ENCODE results near the gene NXF1. TPM values are rescaled to one million over a fixed set of nuclear protein-coding genes. Genes with fewer than 3 reads are reported as not detected.
"Not testable (repeated sequence)": the region's sequence is repeated elsewhere in the genome, so short reads cannot be mapped to it uniquely, and the experiment has no call there.

NXF1 gene
- total and polyA plus RNA-seq, 2 donors = 32.4 to 103 TPM

GRCh38 chr11:62787005-62787759 lies 18.1 kb downstream of the NXF1 start, which contains the start of gene TMEM179B:
Gene TMEM179B, plus strand, starts transcription at chr11:62787402. Its CDS starts 30 bp downstream, at chr11:62787432.
- DNase-seq (ENCODE audit: extremely low spot score) = peak; percentile 98
- H3K27ac ChIP-seq (ENCODE audit: low read depth) = peak within 1 kb of the TSS; percentile 97
- no peaks in the 10 kb centered on the region for H3K4me1 ChIP-seq (ENCODE audit: insufficient read depth)
- under 1% methylated on average over 88 of the region's 88 CpGs for WGBS
- peak within 1 kb of the TSS; percentile 93 for H3K4me3 ChIP-seq (ENCODE audit: low read depth, low read length)
- H3K36me3 ChIP-seq (ENCODE audit: insufficient read depth) = peaks cover 4% of the 10 kb centered on the region

DNA sequence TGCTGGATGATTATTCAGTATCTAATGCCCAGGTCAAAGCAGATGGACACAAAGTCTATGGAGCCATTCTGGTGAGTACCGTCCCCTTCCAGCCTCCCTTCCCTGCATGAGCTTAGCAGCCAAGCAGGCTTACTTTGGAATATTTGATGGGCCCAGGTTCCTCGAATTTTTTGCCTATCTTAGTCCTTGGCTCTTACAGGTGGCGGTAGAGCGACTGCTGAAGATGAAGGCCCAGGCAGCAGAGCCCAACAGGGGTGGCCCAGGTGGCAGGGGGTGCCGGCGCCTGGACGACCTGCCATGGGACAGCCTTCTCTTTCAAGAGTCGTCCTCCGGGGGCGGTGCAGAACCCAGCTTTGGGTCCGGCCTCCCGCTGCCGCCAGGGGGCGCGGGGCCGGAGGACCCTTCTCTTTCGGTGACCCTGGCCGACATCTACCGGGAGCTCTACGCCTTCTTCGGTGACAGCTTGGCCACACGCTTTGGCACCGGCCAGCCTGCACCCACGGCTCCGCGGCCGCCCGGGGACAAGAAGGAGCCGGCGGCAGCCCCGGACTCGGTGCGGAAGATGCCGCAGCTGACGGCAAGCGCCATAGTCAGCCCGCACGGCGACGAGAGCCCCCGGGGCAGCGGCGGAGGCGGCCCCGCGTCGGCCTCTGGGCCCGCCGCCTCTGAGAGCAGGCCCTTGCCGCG lies 18.8 kb downstream of the NXF1 start:
- peak overlapping the region; percentile 93 for H3K4me3 ChIP-seq (ENCODE audit: low read depth, low read length)
- peak overlapping the region; percentile 97 for H3K27ac ChIP-seq (ENCODE audit: low read depth)
- no peaks in the 10 kb centered on the region for H3K4me1 ChIP-seq (ENCODE audit: insufficient read depth)
- under 1% methylated on average over 51 of the region's 51 CpGs for WGBS
- peaks cover 4% of the 10 kb centered on the region for H3K36me3 ChIP-seq (ENCODE audit: insufficient read depth)
- peak; percentile 40 for DNase-seq (ENCODE audit: extremely low spot score)

GRCh38 chr11:62782753-62783152 lies 22.5 kb downstream of the NXF1 start:
- Histone ChIP-seq H3K4me1 (ENCODE audit: insufficient read depth) (no peaks in the 10 kb centered on the region), H3K4me3 (ENCODE audit: low read depth, low read length) (no peak overlapping the region), H3K27ac (ENCODE audit: low read depth) (no peak overlapping the region), H3K36me3 (ENCODE audit: insufficient read depth) (no peaks in the 10 kb centered on the region)
- no peak for DNase-seq (ENCODE audit: extremely low spot score)
- 92% methylated on average over 7 of the region's 7 CpGs for WGBS

GRCh38 chr11:62778441-62778840 lies 26.8 kb downstream of the NXF1 start:
- Histone ChIP-seq H3K4me1 (ENCODE audit: insufficient read depth) (no peaks in the 10 kb centered on the region), H3K4me3 (ENCODE audit: low read depth, low read length) (no peak overlapping the region), H3K36me3 (ENCODE audit: insufficient read depth) (no peaks in the 10 kb centered on the region), H3K27ac (ENCODE audit: low read depth) (no peak overlapping the region)
- no peak for DNase-seq (ENCODE audit: extremely low spot score)
- WGBS = 94% methylated on average over 3 of the region's 3 CpGs

DNA sequence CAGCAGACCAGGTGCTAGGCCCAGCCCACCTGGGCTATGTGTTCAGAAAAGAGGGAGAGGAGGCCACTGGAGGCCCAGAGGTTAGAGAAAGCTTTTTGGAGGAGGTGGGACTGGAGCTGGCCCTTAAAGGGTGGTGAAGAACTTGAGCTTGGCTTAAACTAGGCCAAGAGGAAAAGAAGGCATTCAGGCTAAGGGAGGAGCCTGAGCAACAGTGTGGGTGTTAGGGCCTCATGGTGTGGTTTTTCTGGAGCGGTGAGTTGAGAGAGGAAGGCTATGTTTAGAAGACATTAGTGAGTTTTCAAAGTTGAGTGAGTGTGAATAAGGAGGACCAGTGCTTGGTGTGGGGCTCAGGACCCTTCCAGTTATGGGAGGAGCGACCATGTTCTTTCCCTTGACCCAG lies 27.9 kb downstream of the NXF1 start:
- Histone ChIP-seq H3K36me3 (ENCODE audit: insufficient read depth) (no peaks in the 10 kb centered on the region), H3K4me3 (ENCODE audit: low read depth, low read length) (no peak overlapping the region), H3K27ac (ENCODE audit: low read depth) (no peak overlapping the region), H3K4me1 (ENCODE audit: insufficient read depth) (no peaks in the 10 kb centered on the region)
- DNase-seq (ENCODE audit: extremely low spot score) = no peak
- 81% methylated on average over 2 of the region's 2 CpGs for WGBS

- WGBS = 91% methylated on average over 17 of the region's 17 CpGs
- no peak overlapping the region for H3K27ac ChIP-seq (ENCODE audit: low read depth)
- H3K4me3 ChIP-seq (ENCODE audit: low read depth, low read length) = no peak overlapping the region
- DNase-seq (ENCODE audit: extremely low spot score) = no peak
- H3K36me3 ChIP-seq (ENCODE audit: insufficient read depth) = no peaks in the 10 kb centered on the region
- H3K4me1 ChIP-seq (ENCODE audit: insufficient read depth) = no peaks in the 10 kb centered on the region
These were observed 29.6 kb downstream of the NXF1 start for GRCh38 chr11:62775646-62776045.

GRCh38 chr11:62774407-62774806 lies 30.8 kb downstream of the NXF1 start:
- 89% methylated on average over 6 of the region's 6 CpGs for WGBS
- Histone ChIP-seq H3K36me3 (ENCODE audit: insufficient read depth) (no peaks in the 10 kb centered on the region), H3K4me3 (ENCODE audit: low read depth, low read length) (no peak overlapping the region), H3K4me1 (ENCODE audit: insufficient read depth) (no peaks in the 10 kb centered on the region), H3K27ac (ENCODE audit: low read depth) (no peak overlapping the region)
- DNase-seq (ENCODE audit: extremely low spot score) = no peak

DNA sequence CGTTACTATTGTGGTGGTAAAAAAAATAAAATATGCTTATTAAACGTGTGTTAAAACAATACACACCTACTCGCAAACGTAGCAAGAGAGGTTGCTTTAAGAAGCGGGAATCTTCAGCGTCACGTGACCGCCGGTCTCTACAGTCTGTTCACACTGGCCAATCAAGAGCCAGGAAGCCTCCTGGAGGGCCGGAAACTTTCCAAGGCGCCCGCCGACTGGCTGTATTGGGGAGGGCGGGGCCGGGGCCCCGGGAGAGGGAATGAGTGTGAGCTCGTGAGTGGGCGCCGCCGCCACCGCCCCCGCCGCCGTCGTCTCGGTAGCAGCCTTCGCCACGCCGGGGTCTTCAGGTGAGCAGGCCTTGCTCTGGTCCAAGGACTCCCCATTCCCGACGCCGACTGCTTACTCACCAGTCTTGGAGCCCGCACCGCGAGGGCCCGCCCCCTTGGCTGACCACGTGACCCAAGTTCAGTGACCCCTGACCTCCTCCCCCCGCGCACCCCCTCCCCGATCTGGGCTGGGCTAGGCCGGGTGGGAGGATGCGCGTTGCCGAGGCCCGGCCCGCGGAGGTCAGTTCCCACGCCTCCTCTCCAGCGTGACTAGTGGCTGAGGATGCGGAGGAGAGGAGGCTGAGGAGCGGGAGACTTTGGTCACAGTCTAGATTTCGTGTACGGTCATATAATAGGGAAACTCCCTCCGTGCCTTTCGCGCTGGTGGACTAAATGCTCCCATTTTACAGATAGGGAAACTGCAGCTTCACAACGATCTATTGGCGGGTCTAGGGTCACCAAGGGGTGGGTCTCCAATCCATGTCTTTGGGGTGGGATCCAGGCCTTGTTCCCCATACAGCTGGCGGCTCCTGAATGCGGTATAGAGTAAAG lies 33.9 kb downstream of the NXF1 start, which contains the start of gene TAF6L:
TSS of gene TAF6L (plus strand) at position 253 of the 878 bp plus-strand sequence. CDS start 4,388 bp downstream, outside the sequence.
- 2% methylated on average over 60 of the region's 60 CpGs for WGBS
- H3K27ac ChIP-seq (ENCODE audit: low read depth) = peak within 1 kb of the TSS; percentile 96
- no peaks in the 10 kb centered on the region for H3K4me1 ChIP-seq (ENCODE audit: insufficient read depth)
- peak; percentile 93 for DNase-seq (ENCODE audit: extremely low spot score)
- peaks cover 1% of the 10 kb centered on the region for H3K36me3 ChIP-seq (ENCODE audit: insufficient read depth)
- peak within 1 kb of the TSS; percentile 58 for H3K4me3 ChIP-seq (ENCODE audit: low read depth, low read length)

- WGBS = under 1% methylated on average over 18 of the region's 18 CpGs
- Histone ChIP-seq H3K4me1 (ENCODE audit: insufficient read depth) (no peaks in the 10 kb centered on the region), H3K36me3 (ENCODE audit: insufficient read depth) (peaks cover 4% of the 10 kb centered on the region), H3K4me3 (ENCODE audit: low read depth, low read length) (peak overlapping the region; percentile 58), H3K27ac (ENCODE audit: low read depth) (peak overlapping the region; percentile 59)
- no peak for DNase-seq (ENCODE audit: extremely low spot score)
These were observed 34.5 kb downstream of the NXF1 start for GRCh38 chr11:62770778-62771143.

DNA sequence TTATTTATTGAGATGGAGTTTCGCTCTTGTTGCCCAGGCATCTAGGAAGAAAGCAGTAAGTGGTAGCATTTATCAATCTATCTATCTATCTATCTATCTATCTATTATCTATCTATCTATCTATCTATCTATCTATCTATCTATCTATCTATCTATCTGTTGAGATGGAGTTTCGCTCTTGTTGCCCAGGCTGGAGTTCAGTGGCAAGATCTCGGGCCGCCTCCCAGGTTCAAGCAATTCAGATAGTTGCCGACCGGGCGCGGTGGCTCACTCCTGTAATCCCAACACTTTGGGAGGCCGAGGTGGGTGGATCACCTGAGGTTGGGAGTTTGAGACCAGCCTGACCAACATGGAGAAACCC lies 44.4 kb downstream of the NXF1 start:
- H3K36me3 ChIP-seq (ENCODE audit: insufficient read depth); H3K4me3 ChIP-seq (ENCODE audit: low read depth, low read length); H3K4me1 ChIP-seq (ENCODE audit: insufficient read depth); H3K27ac ChIP-seq (ENCODE audit: low read depth); DNase-seq (ENCODE audit: extremely low spot score): not testable (repeated sequence)
- WGBS = 38% methylated on average over 9 of the region's 9 CpGs

- no peaks in the 10 kb centered on the region for H3K36me3 ChIP-seq (ENCODE audit: insufficient read depth)
- no peak for DNase-seq (ENCODE audit: extremely low spot score)
- H3K4me1 ChIP-seq (ENCODE audit: insufficient read depth) = no peaks in the 10 kb centered on the region
- no peak overlapping the region for H3K4me3 ChIP-seq (ENCODE audit: low read depth, low read length)
- WGBS = 41% methylated on average over 9 of the region's 9 CpGs
- no peak overlapping the region for H3K27ac ChIP-seq (ENCODE audit: low read depth)
These were observed 47.1 kb downstream of the NXF1 start for GRCh38 chr11:62757846-62758788.

- H3K27ac ChIP-seq (ENCODE audit: low read depth) = no peak overlapping the region
- DNase-seq (ENCODE audit: extremely low spot score) = no peak
- 79% methylated on average over 10 of the region's 10 CpGs for WGBS
- H3K4me3 ChIP-seq (ENCODE audit: low read depth, low read length) = no peak overlapping the region
- H3K4me1 ChIP-seq (ENCODE audit: insufficient read depth) = no peaks in the 10 kb centered on the region
- no peaks in the 10 kb centered on the region for H3K36me3 ChIP-seq (ENCODE audit: insufficient read depth)
These were observed 50.1 kb downstream of the NXF1 start for GRCh38 chr11:62755086-62755615.
